Stomach (tissue), 4 donors: Measurements from ENCODE around the gene RREB1.

Experiments used
- CTCF ChIP-seq, 7 experiments: fragments of 450-650 bp in 4 of 7; fragments of 200-600 bp in 3 of 7; sonication (generic) in 3 of 7; IDR thresholded peaks; one replicate each; pipeline ENCODE4 v1.5.1; 2016 to 2019; ENCODE audit warnings: antibody characterized with exemption in 7 of 7, control low read depth in 2 of 7, mild to moderate bottlenecking in 1 of 7
- EP300 ChIP-seq: sonication (generic); formaldehyde crosslinking; IDR thresholded peaks from one replicate; pipeline ENCODE4 v1.6.1; 2017; ENCODE audit warnings: antibody characterized with exemption
- POLR2A ChIP-seq, 4 donors: fragments of 450-650 bp; IDR thresholded peaks; one replicate each; pipeline ENCODE4 v1.6.1; 2016; ENCODE audit warnings: antibody characterized with exemption in 4 of 4, control low read depth in 2 of 4, mild to moderate bottlenecking in 1 of 4, moderate library complexity in 1 of 4
- POLR2AphosphoS5 ChIP-seq, 3 donors: sonication (generic); formaldehyde crosslinking; IDR thresholded peaks; one replicate each; pipeline ENCODE4 v1.6.1; 2016; ENCODE audit warnings: antibody characterized with exemption in 3 of 3

- TF ChIP-seq EP300, result no peak
- TF ChIP-seq POLR2A (IDR thresholded peaks at IDR 0.05), result no peak
- no peak for TF ChIP-seq CTCF (IDR thresholded peaks at IDR 0.05)
- no peak for TF ChIP-seq POLR2AphosphoS5 (IDR thresholded peaks at IDR 0.05)
These were observed 155.2 kb downstream of the RREB1 start for GRCh38 chr6:7262746-7263518.
